ENCODE data around the gene WDR6.

DNA sequence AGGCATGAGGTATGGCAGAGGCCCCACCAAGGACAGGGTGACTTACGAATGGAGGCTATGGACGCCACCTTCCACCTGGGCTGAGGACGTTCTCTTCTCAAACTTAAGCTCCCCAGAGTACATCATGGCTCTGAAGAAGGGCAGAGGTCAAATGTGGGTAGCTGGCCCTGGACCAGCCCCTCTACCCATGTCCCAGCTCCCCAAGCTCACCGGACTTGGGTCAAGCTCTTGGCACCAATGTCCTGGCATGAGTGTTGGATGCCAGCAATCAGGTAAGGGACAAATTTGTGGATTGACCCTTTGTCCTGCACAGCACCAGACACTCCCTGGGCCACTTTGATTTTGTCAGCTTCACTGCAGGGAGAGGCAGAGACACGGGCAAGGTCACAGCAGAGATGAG lies 17.3 kb downstream of the WDR6 start:
- TF ChIP-seq, protein P1, sequence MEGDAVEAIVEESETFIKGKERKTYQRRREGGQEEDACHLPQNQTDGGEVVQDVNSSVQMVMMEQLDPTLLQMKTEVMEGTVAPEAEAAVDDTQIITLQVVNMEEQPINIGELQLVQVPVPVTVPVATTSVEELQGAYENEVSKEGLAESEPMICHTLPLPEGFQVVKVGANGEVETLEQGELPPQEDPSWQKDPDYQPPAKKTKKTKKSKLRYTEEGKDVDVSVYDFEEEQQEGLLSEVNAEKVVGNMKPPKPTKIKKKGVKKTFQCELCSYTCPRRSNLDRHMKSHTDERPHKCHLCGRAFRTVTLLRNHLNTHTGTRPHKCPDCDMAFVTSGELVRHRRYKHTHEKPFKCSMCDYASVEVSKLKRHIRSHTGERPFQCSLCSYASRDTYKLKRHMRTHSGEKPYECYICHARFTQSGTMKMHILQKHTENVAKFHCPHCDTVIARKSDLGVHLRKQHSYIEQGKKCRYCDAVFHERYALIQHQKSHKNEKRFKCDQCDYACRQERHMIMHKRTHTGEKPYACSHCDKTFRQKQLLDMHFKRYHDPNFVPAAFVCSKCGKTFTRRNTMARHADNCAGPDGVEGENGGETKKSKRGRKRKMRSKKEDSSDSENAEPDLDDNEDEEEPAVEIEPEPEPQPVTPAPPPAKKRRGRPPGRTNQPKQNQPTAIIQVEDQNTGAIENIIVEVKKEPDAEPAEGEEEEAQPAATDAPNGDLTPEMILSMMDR (conservative IDR thresholded peaks at IDR 0.05; ENCODE audit: low read length) = no peak
- no peak for TF ChIP-seq EZH2phosphoT487 (IDR thresholded peaks at IDR 0.05; ENCODE audit: borderline replicate concordance, low read depth, low read length)

Data from OCI-LY7 (cell line).